Posterior vena cava (tissue), 2 donors: ENCODE results near the gene EXOC3. TPM values are rescaled to one million over a fixed set of nuclear protein-coding genes. Genes with fewer than 3 reads are reported as not detected.

Source experiments
- DNase-seq: peaks from one replicate; pipeline ENCODE4 v3.0.0-alpha.2; 2020; ENCODE audit warnings: low spot score
- intact Hi-C, 2 donors: fragments of 100-400 bp; cut with DNase I; formaldehyde crosslinking; loops; one replicate each; pipeline versions ENCODE4 v1.14.1 to v1.14.2; 2022 to 2023
- total RNA-seq, 2 donors: library from RNA; stranded (reverse); fragmentation: NEBNext Ultra II Directional; extraction: Animal tissue kit (Norgen Biotek cat#: 25700); gene quantifications; one replicate each; pipeline ENCODE4 v1.2.1, GENCODE V29; 2021
- donor health status: DM: yes; HTN: yes; CAD: no.
- donor health status: DM: yes; HTN: yes; CAD: no.

EXOC3 gene
- total RNA-seq, 2 donors from 2014 or later: 52.6 to 54.2 TPM

DNA sequence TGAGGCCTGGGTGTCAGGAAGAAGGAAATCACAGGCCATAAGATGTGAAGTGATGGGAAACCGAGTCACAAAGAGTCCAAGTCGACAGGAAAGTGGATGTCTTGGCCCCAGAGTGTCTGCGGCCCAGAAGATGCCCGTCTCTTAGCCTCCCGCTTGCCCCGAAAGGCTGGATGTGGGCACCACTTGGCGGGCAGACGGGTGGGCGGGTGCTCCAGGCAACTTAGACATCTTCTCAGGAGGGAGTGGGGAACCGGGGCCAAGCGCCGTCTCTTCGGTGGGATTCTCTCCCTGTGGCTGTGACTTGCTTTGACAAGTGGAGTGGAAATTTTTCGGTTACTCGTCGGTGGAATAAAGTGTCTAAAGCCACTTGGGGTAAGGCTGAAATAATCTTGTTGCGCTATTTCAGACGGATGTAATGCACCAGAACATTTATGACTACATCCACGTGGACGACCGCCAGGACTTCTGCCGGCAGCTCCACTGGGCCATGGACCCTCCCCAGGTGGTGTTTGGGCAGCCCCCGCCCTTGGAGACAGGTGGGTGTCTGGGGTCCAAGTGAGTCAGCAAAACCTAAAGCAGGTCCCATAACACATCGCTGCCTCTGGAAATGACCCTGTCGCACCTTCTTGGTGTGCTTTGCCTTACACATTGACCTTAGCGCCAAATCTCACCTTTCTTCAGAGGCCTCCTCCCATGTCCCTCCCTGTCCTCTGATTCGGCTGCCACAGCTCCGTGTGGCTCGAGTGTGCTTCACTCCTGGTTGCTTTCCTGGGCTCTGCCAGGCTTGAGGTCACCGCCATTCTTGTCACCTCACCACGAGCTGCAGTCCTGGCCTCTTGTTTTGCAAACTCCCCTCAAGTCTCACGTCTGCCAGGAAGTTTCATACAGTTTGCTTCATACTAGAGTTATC lies 20.4 kb upstream of the EXOC3 start:
- intact Hi-C loops: no loop called here
- peak; percentile 75 for DNase-seq

DNA sequence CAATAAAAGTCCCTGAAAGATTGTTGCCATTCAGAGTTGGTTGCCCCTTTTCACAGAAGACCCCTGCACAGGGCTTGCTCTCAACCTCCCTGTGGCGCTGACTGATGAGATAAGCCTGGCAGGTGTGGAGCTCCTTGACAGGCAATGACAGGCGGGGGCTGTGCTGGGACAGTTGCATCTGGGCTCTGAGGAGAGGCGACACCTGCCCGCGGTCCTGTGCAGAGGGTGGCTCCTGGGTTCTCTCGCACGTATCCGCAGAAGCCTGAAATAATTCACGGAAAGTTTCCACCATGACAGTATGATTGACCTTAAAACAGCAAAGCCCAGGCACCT lies 19.8 kb upstream of the EXOC3 start:
- intact Hi-C loops: no loop called here
- peak; percentile 74 for DNase-seq

DNA sequence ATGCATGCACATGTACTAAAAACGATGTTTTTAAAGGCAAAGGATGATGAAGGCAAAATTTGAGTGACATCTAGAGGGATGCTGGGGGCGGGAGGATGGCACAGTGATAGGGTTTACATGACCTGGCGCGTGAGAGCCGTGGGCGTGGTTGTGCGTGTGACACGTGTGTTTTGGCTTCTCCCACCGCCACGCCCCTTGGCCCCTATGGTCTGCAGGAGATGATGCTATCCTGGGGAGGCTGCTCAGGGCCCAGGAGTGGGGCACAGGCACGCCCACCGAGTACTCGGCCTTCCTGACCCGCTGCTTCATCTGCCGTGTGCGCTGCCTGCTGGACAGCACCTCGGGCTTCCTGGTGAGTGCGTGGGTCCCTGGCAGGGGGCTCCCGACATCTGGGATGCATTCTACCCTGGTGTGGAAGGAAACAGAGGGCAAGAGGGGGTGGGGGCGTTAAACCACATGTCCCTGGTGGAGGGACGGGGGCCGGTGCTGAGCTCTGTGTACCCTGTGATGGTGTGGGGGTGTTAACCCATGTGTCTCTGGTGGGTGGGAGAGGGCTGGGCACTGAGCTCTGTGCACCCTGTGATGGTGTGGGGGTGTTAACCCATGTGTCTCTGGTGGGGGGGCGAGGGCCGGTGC lies 19.2 kb upstream of the EXOC3 start:
- intact Hi-C loops: no loop called here
- DNase-seq: peak; percentile 44

DNA sequence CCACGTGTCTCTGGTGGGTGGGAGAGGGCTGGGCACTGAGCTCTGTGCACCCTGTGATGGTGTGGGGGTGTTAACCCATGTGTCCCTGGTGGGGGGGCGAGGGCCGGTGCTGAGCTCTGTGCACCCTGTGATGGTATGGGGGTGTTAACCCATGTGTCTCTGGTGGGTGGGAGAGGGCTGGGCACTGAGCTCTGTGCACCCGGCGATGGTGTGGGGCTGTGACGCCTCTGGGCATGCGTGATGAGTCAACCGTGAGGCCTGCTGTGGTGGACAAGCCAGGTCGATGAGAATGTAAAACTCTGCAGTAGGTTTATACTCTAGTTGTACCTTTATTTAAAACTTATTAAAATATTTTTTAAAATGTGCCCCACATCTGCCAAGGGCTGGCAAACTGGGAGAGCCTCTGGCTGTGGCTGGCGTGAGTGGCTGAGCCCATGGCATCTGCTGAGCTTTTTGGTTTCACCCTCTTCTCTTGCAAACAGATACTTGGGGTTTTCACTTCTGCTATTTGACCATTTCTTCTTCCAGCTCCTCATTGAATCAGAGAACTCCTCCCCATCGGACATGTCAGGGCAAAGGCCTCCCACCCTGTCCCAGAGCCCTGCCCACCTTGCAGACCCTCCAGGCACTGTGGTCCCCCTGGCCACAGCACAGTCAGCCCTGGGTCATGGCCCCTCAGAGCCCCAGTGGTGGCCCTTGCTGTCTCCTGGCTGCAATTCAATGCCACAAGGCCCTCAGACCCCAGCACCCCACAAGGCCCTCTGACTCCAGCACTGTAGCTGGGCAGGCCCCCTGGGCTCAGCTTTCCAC lies 18.5 kb upstream of the EXOC3 start:
- peak; percentile 79 for DNase-seq

DNA sequence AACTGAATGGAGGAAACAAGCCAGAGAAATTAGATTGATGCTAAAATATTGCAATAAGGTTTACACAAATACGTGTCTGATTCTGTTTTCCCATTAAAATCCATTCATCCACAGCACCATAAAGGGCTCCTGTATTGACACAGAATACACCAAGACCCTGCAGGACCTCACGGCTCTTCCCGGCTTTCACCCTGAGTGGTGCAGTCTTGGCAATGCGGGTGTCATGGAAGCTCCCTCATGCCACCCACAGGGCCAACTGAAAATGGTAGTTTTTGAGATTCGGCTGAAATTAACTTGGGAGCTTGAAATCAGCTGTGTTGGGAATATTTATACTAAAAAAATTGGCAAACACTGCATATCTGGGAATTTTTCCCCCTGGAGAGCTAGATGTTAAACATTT lies 17.3 kb upstream of the EXOC3 start:
- DNase-seq: peak; percentile 34
- intact Hi-C loops: no loop called here

More for the DNA sequence above, 18.5 kb upstream of the EXOC3 start:
- intact Hi-C loops: no loop called here

DNA sequence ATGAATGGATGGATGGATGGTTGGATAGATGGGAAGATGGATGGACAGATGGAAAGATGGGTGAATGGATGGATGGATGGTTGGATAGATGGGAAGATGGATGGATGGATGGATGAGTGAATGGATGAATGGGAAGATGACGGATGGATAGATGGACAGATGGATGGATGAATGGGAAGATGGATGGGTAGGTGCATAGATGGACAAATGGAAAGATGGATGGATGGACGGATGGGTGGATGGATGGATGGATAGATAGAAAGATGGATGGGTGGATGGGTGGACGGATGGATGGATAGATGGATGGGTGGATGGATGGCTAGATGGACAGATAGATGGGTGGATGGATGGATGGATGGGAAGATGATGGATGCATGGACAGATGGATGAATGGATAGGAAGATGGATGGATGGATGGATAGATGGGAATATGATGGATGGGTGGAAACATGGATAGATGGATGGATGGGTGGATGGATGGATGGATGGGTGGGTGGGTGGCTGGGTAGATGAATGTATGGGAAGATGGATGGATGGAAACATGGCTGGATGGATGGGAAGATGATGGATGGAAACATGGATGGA lies 16.5 kb upstream of the EXOC3 start:
- intact Hi-C loops: no loop called here
- DNase-seq: peak; percentile 3

DNA sequence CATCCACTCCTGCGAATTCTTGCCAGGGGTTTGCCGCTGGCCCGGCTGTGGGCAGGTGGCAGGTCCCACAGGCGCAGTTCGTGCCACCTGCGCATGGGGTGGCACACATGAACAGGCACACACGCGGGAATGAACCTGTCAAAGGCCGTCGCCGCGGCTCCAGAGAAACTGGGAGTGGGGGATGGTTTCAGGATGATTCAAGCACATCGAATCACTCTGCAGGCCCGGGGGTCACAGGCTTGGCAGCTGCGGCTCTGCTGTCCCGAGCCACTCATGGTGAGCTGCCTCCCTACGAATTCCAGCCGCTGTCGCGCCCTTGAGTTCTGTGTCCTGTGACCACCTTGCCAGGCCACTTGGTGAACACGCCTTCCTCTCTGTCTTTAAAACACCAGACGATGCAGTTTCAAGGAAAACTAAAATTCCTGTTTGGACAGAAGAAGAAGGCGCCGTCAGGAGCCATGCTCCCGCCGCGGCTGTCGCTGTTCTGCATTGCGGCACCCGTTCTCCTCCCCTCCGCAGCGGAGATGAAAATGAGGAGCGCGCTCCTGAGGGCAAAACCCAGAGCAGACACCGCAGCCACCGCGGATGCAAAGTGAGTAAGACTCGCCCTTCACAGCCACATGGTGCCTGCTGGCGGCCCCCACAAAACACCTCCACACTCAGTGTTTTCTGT lies 15.4 kb upstream of the EXOC3 start:
- peak; percentile 70 for DNase-seq
- intact Hi-C loops: no loop called here

DNA sequence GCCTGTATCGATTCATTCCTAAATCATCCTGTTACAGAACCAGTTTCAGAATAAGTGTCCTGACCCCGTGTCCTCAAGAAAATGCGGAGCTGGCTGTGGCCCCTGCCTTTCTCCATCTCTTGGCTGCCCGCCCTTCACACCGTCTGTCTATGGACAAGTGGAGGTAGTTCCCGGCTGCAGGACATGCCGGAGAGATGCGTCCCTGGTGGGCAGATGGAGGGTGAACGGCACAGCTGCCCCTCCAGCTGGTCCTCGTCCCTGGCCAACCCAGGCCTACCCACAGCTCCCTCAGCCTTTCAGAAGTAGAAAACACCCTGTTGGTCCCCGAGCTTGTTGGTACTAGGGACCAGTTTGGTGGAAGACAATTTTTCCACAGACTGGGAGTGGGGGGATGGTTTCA lies 14.8 kb upstream of the EXOC3 start:
- intact Hi-C loops: no loop called here

DNA sequence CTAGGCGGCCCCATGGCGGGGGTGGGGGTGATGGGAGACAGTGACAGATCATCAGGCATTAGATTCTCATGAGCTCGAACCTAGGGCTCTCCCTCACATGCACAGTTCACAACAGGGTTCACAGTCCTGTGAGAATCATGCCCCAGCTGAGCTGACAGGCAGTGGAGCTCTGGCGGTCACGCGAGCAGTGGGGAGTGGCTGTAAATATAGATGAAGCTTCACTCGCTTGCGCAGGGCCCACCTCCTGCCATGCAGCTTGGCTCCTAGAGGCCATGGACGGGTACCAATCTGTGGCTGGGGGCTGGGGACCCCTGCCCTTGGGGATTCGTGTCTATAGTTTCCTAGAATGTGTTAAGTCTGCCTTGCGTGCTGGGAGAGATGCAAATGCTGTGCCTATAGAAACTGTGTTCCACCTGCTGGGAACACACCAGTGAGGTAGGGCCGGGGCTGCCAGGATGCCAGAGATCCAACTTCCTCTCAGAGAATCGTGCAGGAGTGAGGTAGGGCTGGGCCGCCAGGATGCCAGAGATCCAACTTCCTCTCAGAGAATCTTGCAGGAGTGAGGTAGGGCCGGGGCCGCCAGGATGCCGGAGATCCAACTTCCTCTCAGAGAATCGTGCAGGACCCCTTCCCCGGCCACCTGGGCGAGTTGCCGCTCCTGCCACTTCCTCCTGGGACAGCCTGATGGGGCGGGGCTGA lies 14.1 kb upstream of the EXOC3 start:
- peak; percentile 50 for DNase-seq

More for the DNA sequence above, 14.8 kb upstream of the EXOC3 start:
- DNase-seq: peak; percentile 69

DNA sequence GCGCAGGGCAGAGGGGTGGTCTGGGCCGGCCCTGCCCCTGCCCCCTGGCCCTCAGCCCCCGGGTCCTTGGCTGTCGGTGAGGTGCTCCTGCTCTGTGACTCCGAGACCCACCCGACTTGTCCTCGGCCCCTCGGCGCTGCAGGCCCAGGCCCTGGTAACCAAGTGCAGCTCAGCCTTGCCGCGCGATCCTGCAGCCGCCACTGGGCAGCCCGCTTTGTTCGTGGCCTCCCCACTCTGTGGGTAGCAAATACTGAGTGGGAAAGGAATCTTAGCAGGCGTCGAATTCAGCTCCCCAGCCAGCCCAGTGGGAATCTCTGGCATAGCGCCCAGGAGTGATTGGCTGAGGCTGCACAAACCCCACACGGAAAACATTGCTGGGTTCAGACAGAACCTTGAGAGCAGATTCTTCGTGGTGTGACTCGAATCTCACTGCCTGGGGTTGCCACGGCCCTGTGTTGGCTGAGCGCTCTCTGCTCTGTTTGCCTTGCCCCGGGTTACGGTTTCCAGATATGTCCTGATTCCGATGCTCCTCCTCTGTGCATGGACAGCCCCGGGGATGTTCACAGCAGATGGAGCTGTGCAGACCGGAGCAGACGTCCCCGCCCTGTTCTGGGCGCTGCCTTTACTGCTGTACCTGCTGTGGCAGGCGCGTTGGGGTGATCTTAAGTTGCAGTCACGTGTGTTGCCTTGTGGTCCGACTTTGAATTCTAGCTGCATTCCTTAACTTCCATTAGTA lies 13.4 kb upstream of the EXOC3 start:
- intact Hi-C loops: no loop called here
- peak; percentile 73 for DNase-seq

More for the DNA sequence above, 14.1 kb upstream of the EXOC3 start:
- intact Hi-C loops: no loop called here

DNA sequence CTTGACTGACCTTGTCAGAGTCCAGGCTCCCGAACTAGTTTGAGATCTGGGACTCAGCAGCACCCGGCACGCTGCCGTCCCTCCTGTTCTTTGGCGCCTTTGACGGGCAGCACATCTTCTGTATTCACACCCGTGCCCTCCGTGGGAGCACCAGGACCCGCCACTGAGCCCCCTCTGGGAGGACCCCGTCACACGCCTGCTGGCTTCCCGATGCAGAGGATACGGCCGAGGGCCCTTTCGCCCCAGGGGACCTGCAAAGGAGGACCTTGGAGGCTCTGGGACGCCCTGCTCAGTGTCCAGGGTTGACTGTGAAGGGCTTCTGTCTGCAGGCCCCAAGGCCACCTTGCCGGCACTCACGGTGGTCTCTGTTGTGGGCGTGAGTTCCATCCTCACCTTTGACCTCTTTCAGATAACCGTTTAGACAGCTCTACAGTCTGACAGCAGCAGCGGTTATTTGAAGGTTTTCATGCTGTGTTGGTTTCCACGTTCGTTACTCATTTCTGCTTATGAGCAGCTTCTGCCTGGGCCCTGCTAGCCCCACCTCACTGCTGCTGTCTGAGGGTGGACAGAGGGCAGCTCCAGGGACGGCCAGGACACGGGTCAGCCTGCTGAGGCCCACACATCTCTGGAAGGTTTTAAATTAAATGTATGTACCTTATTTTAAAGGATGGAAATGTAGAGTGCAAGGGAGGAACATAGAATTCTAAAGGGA lies 12.6 kb upstream of the EXOC3 start:
- intact Hi-C loops: no loop called here
- DNase-seq: peak; percentile 48

DNA sequence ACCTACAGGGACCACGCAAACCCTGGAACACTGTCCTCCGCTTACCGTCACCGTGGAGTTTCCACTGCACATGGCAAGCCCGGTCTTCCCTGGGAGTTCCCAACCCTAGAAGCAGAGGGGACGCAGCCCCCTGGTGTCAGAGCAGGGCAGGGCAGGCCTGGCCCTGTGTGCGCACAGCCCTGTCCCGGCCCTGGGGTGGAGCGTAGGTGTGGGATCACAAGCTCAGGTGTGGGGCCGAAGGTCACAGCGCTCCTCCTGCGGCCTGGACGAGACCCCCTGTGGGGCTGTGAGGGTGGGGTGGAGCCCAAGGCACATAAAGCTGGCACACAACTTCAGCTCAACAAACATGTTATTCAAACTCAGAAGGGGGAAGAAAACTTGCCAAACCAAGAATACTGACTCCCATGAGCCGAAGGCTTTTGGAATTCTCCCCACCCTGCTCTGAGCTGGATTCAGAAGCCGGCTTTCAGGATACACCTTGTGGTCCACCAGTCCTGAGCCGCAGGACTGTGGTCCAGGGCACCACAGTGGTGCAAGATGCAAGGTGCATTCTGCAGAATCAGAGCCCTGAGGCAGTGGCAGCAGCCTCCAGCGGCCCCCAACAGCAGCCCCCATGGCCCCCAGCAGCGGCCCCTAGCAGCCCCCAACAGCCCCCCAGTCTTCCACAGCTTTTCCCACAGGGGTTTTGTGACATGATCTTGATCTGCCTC lies 11.8 kb upstream of the EXOC3 start:
- DNase-seq: peak; percentile 81
- intact Hi-C loops: no loop called here

DNA sequence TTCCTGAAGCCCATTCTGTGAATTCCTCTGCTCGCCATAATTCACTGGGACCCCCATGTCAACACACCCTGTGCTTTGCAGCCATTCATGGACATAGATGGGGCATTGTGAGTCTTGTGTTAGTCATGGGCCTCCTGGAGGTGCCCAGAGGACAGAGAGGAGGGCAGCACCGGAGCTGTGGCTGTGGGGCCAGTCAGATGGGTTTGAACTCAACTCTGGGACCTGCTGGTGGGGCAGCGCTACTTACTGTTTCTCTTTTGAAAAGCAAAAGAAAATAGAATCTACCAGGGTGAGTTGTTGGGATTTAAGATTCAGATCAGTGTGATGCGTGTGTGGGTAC lies 11.3 kb upstream of the EXOC3 start:
- DNase-seq: peak; percentile 16
- intact Hi-C loops: no loop called here

DNA sequence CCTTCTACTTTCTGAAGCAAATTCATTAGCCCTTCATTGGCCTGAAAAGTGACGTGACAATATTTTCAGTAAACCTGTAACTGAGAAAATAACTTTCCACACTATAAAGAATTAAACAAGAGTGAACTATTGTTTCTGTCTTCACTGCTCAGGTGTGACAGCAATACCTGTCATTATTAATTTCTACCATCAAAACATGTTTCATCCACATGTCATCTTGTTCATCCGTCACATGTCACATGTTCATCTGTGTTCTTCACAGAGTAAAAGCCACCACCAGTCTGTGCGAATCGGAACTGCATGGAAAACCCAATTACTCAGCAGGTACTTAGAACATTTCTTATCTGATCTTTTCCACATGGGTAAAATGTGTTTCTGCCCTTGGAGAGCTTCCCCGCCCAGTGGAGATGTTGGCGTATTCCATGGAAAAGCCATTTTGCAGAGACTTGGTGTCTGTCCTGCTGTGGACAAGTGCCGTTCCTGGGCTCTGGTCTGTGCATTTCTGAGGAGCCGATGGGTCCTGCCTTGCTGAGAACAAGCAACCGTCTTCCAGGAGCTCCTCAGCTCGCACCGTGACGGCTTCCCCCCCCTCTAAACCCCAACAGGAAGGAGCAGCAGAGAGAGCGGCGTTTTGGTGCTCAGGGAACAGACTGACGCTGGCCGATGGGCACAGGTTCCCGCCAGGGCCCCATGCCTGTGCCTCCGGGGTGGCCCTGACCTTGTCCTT lies 10.6 kb upstream of the EXOC3 start:
- intact Hi-C loops: no loop called here

DNA sequence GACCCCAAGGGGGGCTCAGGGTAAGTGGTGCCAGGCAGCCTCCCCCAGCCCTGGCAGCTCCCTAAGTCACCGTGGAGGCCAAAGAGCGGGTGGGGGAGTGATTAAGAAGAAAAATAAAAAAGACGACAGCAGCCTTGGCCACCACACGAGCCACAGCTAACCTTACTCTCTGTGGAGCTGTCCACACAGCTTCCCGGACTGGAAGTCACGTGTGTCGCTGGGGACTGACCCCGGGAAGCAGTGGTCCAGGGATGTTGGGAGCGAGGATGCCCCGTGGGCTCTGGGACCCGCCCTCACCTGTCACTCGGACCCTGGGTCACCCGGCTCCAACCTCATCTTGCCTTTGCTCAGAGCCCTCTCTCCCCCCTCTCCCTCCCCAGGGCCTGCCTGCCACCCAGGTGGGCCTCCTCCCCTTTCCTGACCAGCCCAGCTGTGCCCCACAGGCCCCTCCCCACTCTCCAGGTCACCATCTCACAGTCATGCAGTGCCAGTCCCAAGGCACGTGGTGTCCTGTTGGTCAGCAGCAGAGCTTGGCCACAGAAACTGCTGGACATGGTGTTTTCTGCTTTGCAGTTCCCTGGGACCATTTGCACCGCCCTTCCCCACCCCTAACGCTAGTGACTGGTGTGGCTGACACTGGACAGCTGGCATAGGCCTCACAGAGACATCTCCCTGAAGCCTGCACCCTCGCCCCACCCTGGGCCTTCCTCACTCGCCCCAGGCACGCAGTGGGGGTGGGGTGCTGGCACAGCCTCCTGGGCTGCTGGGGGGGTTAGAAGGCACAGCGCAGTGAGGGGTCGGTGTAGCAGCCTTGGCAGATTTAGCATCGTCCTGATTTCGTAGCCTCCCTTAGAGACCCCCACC lies 9.8 kb upstream of the EXOC3 start:
- no peak for DNase-seq
- intact Hi-C loops: no loop called here

More for the DNA sequence above, 10.6 kb upstream of the EXOC3 start:
- peak; percentile 47 for DNase-seq
